Sigmoid colon (tissue), 7 donors: ENCODE measurements around the gene CACNA2D3. TPM values are rescaled to one million over a fixed set of nuclear protein-coding genes. Genes with fewer than 3 reads are reported as not detected.

Experiments
- DNase-seq: peaks from one replicate; pipeline ENCODE4 v3.0.0-alpha.2; 2019
- H3K27ac ChIP-seq, 4 donors: fragments of 200-600 bp; sonication (generic); one replicate each; pipeline ENCODE4 v1.5.1; 2016 to 2019; ENCODE audit warnings: mild to moderate bottlenecking in 1 of 4
- H3K27me3 ChIP-seq, 3 donors: fragments of 200-600 bp; sonication (generic); one replicate each; pipeline ENCODE4 v1.5.1; 2019; ENCODE audit warnings: mild to moderate bottlenecking in 1 of 3
- H3K36me3 ChIP-seq, 4 donors: fragments of 200-600 bp; sonication (generic); one replicate each; pipeline ENCODE4 v1.5.1; 2016 to 2019
- H3K4me1 ChIP-seq, 4 donors: fragments of 200-600 bp; sonication (generic); one replicate each; pipeline ENCODE4 v1.5.1; 2017 to 2019
- H3K4me3 ChIP-seq, 4 donors: fragments of 200-600 bp; sonication (generic); one replicate each; pipeline ENCODE4 v1.5.1; 2017 to 2019; ENCODE audit warnings: mild to moderate bottlenecking in 2 of 4, moderate library complexity in 1 of 4
- H3K9me3 ChIP-seq, 4 donors: fragments of 200-600 bp in 3 of 4; sonication (generic) in 3 of 4; one replicate each; pipeline versions ENCODE4 v1.5.1 to v1.6.1; 2013 to 2019
- EP300 ChIP-seq, 4 donors: sonication (generic); formaldehyde crosslinking; IDR thresholded peaks; one replicate each; pipeline ENCODE4 v1.6.1; 2017; ENCODE audit warnings: antibody characterized with exemption in 4 of 4
- POLR2A ChIP-seq, 2 donors: fragments of 450-650 bp; IDR thresholded peaks; one replicate each; pipeline ENCODE4 v1.6.1; 2016; ENCODE audit warnings: antibody characterized with exemption in 2 of 2, mild to moderate bottlenecking in 2 of 2, moderate library complexity in 2 of 2
- POLR2AphosphoS5 ChIP-seq, 4 donors: sonication (generic); formaldehyde crosslinking; IDR thresholded peaks; one replicate each; pipeline ENCODE4 v1.6.1; 2017; ENCODE audit warnings: antibody characterized with exemption in 4 of 4
- WGBS, 2 donors: extraction: QIAGEN DNeasy Blood & Tissue Kit; methylation state at CpG; one replicate each; pipeline ENCODE4 v1.1.7; 2013; 5-methylcytosine and 5-hydroxymethylcytosine counted together
- intact Hi-C: fragments of 100-400 bp; cut with DNase I; formaldehyde crosslinking; loops from one replicate; pipeline ENCODE4 v1.15.1; 2023
- polyA plus RNA-seq, 3 donors: library from polyadenylated mRNA; stranded (reverse); fragments of 200-250 nt; gene quantifications; one replicate each; pipeline ENCODE4 v1.2.3, GENCODE V29; 2013
- total RNA-seq, 4 donors: library from RNA; depleted of rRNA; stranded (reverse); fragments of >200 nt; gene quantifications; one replicate each; pipeline ENCODE4 v1.1.0, GENCODE V29; 2016
- TF ChIP-seq, protein P1 (sequence below), 4 experiments: fragments of 450-650 bp in 3 of 4; fragments of 200-600 bp in 1 of 4; IDR thresholded peaks; one replicate each; pipeline ENCODE4 v1.5.1; 2016 to 2019; ENCODE audit warnings: antibody characterized with exemption in 4 of 4, mild to moderate bottlenecking in 3 of 4, moderate library complexity in 2 of 4
- donor health status: healthy with polysubstance abuse.
- donor health status: Bipolar disorder and iron deficiency.
- donor health status: healthy.

CACNA2D3 gene
- total and polyA plus RNA-seq, 7 donors = 0.32 to 10.2 (median 4.8) TPM; not detected in 1

DNA sequence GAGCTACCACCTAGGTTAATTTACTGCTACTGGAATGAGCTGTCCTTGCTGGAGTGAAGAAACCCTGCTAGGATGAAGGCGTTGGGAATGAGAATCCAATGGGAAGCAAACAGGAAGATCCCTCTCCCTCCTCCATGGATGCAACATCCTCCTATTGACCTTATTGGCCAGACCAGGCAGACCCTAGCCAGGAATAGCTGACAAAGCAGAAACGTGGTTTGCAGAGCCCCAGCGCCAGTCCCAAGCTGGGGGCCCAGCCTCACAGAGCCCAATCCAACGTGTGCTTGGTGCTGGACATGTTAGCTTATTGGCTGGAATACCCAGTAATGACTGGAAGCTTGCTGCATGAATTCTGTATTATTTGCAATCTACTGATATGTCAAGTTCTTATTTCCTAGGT lies 532.4 kb downstream of the CACNA2D3 start:
- WGBS, 2 donors = 76 to 83% methylated on average over 4 of the region's 4 CpGs

DNA sequence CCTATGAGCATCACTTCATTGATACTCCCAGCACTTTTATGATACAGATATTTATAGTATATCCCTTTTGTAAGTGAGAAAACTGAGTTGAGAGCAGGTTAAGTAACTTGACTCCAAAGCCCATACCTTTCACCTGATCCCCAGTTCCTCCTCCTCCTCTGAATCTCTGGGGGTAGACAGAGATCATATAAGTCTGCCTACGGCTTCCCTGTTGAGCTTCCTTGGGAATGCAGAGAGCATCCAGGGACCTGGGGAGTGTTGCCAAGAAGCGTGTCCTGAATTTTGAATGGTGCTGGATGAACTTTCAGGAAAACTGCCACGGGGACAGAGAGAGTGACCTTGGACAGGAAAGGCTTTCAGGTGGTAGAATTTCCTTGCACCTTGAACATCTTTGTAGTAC lies 537.0 kb downstream of the CACNA2D3 start:
- intact Hi-C loops = no loop called here
- TF ChIP-seq POLR2A (IDR thresholded peaks at IDR 0.05) (no peak), POLR2AphosphoS5 (IDR thresholded peaks at IDR 0.05) (no peak), EP300 (IDR thresholded peaks at IDR 0.05) (no peak)
- TF ChIP-seq, protein P1, sequence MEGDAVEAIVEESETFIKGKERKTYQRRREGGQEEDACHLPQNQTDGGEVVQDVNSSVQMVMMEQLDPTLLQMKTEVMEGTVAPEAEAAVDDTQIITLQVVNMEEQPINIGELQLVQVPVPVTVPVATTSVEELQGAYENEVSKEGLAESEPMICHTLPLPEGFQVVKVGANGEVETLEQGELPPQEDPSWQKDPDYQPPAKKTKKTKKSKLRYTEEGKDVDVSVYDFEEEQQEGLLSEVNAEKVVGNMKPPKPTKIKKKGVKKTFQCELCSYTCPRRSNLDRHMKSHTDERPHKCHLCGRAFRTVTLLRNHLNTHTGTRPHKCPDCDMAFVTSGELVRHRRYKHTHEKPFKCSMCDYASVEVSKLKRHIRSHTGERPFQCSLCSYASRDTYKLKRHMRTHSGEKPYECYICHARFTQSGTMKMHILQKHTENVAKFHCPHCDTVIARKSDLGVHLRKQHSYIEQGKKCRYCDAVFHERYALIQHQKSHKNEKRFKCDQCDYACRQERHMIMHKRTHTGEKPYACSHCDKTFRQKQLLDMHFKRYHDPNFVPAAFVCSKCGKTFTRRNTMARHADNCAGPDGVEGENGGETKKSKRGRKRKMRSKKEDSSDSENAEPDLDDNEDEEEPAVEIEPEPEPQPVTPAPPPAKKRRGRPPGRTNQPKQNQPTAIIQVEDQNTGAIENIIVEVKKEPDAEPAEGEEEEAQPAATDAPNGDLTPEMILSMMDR (IDR thresholded peaks at IDR 0.05) = no peak
- no peak for DNase-seq
- H3K4me1 ChIP-seq = peaks cover 0 to 28% (median 15%) of the 10 kb centered on the region in 4 donors
- WGBS, 2 donors = 80 to 82% methylated on average over 3 of the region's 3 CpGs
- H3K27ac ChIP-seq = no peak overlapping the region
- H3K4me3 ChIP-seq = no peak overlapping the region
- H3K27me3 ChIP-seq = no peaks in the 10 kb centered on the region
- H3K9me3 ChIP-seq = no peaks in the 10 kb centered on the region
- H3K36me3 ChIP-seq = no peaks in the 10 kb centered on the region

More for the DNA sequence above, 532.4 kb downstream of the CACNA2D3 start:
- Histone ChIP-seq H3K4me3 (no peak overlapping the region), H3K36me3 (no peaks in the 10 kb centered on the region), H3K9me3 (no peaks in the 10 kb centered on the region), H3K4me1 (peaks cover 0 to 5% (median 0%) of the 10 kb centered on the region in 4 donors), H3K27ac (no peak overlapping the region), H3K27me3 (no peaks in the 10 kb centered on the region)
- intact Hi-C loops = no loop called here
- TF ChIP-seq EP300 (IDR thresholded peaks at IDR 0.05) (no peak), POLR2A (IDR thresholded peaks at IDR 0.05) (no peak), POLR2AphosphoS5 (IDR thresholded peaks at IDR 0.05) (no peak)
- TF ChIP-seq, protein P1 (IDR thresholded peaks at IDR 0.05) = no peak
- no peak for DNase-seq

DNA sequence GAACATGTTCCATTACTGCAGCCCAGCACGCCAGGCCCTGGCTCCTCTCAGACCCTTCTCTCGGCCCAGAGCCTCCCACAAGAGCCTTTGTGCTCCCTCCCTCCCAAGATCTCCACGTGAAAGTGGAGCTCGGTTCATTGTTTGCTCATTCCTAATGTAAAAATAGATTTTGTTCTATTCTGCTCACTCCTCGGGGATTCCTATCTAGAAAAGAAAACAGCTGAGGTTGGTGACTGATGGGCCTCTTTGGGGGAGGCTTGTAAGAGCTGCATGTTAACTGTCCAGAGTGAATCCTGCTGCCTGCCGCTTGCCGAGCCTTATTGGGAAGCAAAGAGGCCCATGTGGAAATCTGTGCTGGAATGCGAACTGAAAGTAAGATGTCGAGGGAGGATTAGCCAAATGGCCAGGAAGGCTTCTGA lies 538.4 kb downstream of the CACNA2D3 start:
- WGBS, 2 donors = 73 to 90% methylated on average over 9 of the region's 9 CpGs
- intact Hi-C loops = no loop called here
- Histone ChIP-seq H3K4me1 (peaks cover 0 to 28% (median 15%) of the 10 kb centered on the region in 4 donors), H3K27me3 (no peaks in the 10 kb centered on the region), H3K27ac (peak overlapping the region; percentile 56 to 78 (median 72)), H3K36me3 (no peaks in the 10 kb centered on the region), H3K9me3 (no peaks in the 10 kb centered on the region), H3K4me3 (peak overlapping the region in 1 of 4 donors; percentile 7)
- peak; percentile 87 for DNase-seq
- TF ChIP-seq, protein P1 (IDR thresholded peaks at IDR 0.05) = no peak
- TF ChIP-seq POLR2AphosphoS5 (IDR thresholded peaks at IDR 0.05) = peak in 1 of 4 donors; percentile 31

DNA sequence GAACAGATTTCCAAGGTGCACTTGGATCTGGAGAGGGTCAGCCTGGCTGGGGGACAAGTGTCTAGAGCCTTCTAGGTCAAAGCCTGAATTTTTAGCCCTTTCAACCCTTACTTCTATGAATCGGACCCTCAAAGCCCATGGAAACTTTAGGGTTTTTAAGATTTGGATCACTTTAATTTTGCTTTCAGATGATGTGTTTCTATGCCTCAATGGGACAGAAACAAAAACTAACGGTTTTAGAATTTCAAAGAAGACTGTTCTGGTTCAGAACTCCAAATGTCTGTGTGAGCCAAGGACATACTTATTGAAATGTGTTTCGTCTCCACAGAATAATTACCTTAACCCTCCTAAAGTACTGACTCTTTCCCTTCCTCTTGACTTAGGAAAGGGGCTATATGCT lies 538.8 kb downstream of the CACNA2D3 start:
- H3K27me3 ChIP-seq = no peaks in the 10 kb centered on the region
- no peaks in the 10 kb centered on the region for H3K36me3 ChIP-seq
- H3K4me3 ChIP-seq = peak overlapping the region in 1 of 4 donors; percentile 7
- intact Hi-C loops = no loop called here
- 83 to 88% methylated on average over 3 of the region's 3 CpGs for WGBS, 2 donors
- H3K27ac ChIP-seq = peak overlapping the region; percentile 56 to 78 (median 72)
- H3K9me3 ChIP-seq = no peaks in the 10 kb centered on the region
- TF ChIP-seq POLR2AphosphoS5 (IDR thresholded peaks at IDR 0.05) = no peak
- TF ChIP-seq, protein P1 (IDR thresholded peaks at IDR 0.05) = no peak
- DNase-seq = no peak
- H3K4me1 ChIP-seq = peaks cover 0 to 28% (median 15%) of the 10 kb centered on the region in 4 donors

DNA sequence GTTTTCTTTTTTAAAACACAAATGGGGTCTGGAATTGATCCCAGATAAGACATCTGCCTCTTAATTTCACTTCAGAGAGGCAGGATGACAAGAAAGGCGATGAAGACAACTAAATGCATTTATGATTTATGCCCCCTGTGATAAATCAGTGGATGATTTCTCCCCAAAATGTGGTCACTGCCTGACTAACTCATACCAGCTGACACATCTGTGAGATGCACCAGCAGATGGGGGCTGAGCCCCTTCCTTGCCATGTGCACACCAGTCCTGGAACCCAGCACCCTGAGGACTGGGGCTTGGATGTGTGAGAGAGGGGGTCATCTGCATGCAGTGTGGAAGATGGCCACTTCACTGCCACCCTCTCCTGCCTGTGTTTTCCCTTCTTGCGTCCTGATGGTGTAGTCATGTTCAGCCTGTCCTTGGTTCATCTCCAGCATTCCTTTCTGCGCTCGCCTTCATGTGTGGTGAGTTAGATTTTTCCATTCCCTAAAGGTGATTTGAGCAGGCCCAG lies 541.2 kb downstream of the CACNA2D3 start:
- intact Hi-C loops = no loop called here
- Histone ChIP-seq H3K27me3 (no peaks in the 10 kb centered on the region), H3K36me3 (no peaks in the 10 kb centered on the region), H3K4me3 (no peak overlapping the region), H3K9me3 (no peaks in the 10 kb centered on the region), H3K27ac (peak overlapping the region in 1 of 4 donors; percentile 78), H3K4me1 (peaks cover 0 to 28% (median 15%) of the 10 kb centered on the region in 4 donors)
- DNase-seq = no peak
- 94% methylated on average over 4 of the region's 4 CpGs for WGBS, 2 donors
- TF ChIP-seq EP300 (IDR thresholded peaks at IDR 0.05) = no peak
- TF ChIP-seq, protein P1 (IDR thresholded peaks at IDR 0.05) = no peak
- no peak for TF ChIP-seq POLR2A (IDR thresholded peaks at IDR 0.05)
- no peak for TF ChIP-seq POLR2AphosphoS5 (IDR thresholded peaks at IDR 0.05)
